HG02763 (cell line): Measurements from ENCODE around the gene CEP89.
A peak's percentile ranks its signal among the peaks of the same experiment; 100 is the strongest.
"Not testable (repeated sequence)": the region's sequence is repeated elsewhere in the genome, so short reads cannot be mapped to it uniquely, and the experiment has no call there.

Experiments
- ATAC-seq: cut with Tn5 transposase; IDR thresholded peaks from one replicate; pipeline ENCODE4 v1.9.1; 2021; ENCODE audit warnings: mild to moderate bottlenecking, moderate library complexity; ENCODE audit not compliant: unreplicated experiment

CEP89 gene

DNA sequence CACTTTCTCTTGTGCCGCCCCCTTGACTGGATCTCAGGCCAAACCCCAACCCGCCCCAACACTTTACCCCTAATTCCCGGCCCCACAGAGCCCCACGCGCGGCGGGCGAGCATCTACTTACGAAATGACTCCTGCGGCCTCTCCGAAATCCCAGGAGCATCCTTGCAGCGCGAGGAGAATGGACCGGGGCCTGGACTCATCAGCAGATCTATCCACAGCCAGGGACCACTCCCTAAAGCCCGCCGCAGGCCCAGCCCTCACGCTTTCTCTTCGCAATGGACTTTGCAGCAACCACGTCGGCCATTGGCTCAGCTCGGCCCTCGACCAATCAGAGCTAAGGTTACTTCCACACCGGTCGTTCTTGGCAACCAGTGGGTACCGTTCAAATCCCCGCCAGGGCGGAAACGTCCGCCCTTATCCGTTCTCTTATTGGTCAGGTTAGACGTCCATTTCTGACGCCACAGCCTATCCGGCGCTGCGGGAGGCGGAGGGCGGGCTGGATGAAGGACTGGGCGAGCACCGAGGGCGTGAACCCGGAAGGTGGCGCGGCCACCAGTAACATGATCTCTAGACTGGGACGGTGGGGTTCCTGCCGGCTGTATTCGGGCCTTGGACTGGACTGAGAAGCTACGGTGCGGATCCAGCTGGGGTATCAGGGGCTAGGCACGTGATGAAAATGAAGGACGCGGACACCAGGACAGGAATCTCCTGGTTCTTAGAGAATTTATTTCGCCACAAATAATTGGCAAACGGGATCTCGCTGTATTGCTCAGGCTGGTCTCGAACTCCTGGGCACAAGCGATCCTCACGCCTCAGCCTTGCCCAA is at the start of gene CEP89, which contains the start of gene FAAP24:
Gene CEP89 (minus strand): TSS at position 244 of the 826 bp plus-strand sequence. CDS start 84 bp downstream, at position 160.
Gene FAAP24 (plus strand): TSS at position 528 of the 826 bp plus-strand sequence. CDS start 955 bp downstream, outside the sequence.
- peak; percentile 99 for ATAC-seq

DNA sequence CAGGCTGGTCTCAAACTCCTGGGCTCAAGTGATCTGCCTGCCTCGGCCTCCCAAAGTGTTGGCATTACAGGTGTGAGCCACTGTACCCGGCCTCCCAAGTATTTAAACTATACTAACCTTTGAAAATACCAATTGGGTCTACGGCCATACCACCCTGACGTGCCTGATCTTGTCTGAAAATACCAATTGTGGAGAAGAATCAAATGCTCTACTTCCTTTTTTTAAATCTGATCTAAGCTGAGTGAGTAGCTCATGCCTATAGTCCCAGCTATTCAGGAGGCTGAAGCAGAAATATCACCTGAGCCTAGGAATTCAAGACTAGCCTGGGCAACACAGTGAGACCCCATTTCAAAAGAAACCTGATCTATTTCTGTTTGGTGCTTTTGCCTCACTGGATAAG is 39.1 kb upstream of the CEP89 start:
- not testable (repeated sequence) for ATAC-seq

DNA sequence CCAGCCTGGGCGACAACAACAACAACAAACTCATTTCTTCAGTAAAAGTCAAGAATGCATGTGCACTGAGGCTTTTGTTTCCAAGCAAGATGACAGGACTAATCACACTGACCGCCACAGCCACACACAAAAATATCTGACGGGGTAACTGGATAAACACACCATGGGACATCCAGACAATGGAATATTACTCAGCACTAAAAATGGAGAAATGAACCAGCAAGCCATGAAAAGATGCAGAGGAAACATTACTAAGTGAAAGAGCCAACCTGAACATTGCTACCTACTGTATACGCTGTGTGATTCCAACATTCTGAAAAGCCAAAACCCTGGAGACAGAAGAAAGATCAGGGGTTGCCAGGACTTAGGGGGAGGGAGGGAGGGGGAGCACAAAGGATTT is 37.0 kb upstream of the CEP89 start:
- no peak for ATAC-seq

DNA sequence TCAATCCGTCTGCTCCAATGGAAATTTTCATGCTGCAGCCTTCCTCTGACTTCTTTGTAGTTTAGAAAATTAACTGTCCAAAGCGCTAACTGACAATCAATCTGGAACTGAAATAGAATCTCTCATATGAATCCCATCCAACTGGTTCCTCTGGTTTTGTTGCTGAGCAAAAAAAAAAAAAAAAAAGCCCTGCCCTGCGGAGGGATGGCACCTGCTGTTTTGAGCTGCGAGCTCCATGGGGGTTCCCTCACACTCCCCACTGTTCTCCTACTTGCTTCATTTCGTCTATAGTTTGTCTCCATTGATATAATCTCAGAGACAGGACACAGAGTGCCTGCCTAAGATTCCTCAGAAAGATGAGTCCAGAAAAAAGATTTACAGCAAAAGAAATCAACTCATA is 33.7 kb upstream of the CEP89 start:
- ATAC-seq = no peak

DNA sequence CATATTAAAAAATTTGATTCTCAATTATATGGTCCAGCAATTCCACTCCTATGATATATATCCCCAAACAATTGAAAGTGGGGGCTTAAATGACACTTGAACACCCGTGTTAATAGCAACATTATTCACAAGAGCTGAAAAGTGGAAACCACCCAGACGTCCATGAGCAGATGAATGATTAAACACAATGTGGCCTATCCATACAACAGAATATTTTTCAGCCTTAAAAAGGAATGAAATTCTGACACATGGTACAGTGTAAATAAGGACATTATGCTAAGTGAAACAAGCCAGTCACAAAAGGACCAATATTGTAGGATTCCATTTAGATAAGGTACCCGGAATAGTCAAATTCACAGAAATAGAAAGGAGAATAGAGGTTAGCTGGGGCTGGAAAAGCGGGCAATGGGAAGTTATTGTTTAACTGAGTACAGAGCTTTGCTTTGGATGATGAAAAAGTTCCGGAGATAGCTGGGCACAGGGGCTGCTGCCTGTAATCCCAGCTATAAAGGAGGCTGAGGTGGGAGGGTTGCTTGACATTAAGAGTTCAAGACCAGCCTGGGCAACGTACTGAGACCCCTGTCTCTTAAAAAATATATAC is 31.8 kb upstream of the CEP89 start:
- not testable (repeated sequence) for ATAC-seq

DNA sequence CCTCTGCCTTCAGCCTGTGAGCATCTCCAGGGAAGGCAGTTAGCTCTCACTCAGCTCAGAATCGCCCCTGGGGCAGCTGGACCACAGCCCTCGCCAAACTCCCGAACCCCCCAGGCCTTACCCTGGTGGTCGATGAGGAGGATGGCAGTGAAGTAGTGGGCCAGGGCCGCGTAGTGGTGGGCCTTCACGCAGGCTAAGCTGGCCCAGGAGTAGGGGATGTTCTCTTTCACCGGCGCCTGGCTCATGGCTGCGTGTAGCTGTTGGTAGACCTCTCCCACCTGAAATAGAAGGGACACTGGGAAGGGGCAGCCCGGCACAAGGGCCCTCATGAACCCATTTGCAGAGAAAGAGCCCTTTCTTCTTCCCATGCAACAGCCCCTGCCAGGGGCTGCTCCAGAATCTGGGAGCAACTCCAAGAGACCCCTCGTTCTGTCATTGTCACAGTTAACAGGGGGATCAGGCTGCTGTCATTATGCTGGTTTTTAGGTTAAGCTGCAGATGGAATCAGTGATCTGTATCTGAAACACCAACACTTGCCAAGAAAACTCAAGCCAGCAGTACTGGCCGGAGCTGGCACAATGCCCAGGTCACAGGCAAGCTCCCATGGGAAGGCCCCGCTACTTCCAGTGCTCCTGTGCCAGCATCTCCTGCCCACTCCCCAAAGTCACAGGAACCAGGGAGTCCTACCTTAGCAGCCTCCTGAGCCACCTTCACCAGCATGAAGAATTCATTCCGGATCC is 30.5 kb upstream of the CEP89 start:
- ATAC-seq = not testable (repeated sequence)

DNA sequence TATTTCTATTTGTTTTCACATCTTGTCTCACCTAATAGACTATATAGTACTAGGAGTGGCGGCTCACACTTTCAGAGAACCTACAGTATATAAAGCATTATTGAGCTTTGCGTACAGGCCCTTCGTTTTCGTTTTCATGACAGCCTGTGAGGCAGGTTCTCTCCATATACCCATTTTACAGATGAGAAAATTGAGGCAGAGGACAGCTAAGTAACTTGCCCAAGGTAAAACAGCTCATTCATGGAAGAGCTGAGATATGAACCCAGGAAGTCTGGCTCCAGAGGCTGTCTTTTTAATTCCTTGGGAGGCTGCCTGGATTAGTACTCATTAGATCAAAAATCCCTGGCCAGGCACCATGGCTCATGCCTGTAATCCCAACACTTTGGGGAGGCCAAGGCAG is 29.2 kb upstream of the CEP89 start:
- no peak for ATAC-seq

DNA sequence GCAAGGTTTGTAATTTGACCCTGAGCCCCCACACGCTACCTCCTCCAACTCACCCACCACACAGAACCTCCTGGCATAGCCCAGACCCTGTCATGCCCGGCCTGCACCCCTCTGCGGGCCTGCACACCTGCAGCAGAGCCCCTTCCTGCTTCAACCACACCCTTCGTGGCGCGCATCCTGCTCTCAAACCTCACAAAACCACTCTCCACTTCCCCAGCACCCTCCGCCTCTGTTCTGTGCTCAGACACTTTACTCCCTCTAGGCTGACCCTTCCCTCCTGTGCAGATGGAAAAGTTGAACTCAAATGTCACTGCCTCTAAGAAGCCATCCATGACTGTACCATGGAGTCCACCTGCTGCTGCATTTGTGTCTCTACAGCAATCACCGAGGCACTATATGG is 28.8 kb upstream of the CEP89 start:
- ATAC-seq = no peak

DNA sequence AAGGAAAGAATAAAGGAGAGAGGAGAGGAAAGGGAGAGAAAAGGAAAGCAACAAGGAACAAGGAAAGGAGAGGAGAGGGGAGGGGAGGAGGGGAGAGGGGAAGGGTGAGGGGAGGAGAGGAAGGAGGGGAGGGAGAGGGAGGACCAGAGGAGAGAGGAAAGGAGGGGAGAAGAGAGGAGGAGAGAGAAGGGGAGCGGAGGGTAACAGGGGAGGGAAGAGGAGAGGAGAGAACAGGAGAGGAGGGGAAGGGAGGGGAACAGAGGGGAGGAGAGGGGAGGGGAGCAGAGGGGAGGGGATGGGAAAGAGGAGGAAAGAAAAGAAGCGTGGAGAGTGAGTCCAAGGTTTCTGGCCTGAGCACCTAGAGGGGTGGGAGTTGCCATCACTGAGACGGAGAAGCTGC is 27.0 kb upstream of the CEP89 start:
- no peak for ATAC-seq

DNA sequence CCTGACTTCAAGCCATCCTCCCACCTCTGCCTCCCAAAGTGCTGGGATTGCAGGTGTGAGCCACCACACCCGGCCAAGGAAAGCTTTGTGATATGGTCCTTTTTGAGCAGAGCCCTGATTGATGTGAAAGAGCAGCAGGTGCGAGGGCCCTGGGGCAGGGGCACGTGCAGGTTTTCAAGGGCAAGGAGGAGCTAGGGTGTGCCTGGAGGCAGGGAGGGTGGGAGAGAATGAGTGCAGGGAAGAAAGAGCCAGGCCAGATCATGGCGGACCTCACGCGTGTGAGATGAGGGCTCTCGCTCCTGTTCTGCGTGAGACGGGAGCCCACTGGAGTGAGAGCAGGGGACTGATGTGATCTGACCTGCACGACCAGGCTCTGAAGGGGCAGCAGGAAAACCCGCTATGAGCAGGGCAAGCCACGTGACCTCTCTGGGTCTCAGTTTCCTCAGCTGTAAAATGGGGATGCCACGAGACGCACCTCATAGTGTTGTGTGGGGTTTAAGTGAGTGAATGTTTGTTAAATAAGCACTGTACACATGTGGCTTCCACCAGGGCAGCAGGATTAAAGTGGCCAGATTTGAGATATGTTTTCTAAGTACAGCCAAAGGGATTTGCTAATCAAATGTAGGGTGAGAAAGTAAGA is 26.1 kb upstream of the CEP89 start:
- ATAC-seq = no peak

DNA sequence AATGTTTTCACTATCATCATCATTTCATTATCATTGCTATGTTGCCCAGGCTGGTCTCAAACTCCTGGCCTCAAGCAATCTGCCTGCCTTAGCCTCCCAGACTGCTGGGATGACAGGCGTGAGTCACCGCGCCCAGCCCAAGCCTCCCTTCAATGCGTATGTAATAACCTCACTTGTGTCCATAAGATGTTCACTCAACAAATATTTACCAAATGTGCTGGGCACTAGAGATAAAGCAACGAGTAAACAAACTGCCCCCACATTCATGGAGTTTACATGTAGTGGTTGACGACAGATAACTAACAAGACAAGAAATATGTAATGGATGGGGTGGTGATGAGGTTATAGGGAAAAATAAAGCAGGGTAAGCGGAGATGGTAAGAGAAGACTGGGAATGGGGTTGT is 25.3 kb upstream of the CEP89 start:
- ATAC-seq = not testable (repeated sequence)

DNA sequence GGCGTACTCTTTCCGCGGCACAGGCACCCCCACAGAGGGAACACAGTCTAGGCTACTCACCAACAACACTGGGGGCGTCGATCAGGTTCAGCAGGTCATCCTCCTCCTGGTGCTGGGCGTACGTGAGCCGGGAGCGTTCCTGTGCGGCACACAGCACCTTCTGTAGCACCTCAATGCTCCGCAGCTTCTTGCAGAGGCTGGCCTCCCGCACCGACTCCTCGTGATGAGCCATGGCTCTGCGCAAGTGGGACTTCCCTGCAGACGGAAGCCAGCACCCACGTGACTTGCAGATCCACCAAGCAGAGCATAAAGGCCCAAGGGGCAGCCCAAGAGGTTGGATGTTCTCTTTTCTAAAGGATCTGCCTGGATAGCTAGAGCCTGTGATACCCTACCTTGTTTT is 24.2 kb upstream of the CEP89 start:
- not testable (repeated sequence) for ATAC-seq

DNA sequence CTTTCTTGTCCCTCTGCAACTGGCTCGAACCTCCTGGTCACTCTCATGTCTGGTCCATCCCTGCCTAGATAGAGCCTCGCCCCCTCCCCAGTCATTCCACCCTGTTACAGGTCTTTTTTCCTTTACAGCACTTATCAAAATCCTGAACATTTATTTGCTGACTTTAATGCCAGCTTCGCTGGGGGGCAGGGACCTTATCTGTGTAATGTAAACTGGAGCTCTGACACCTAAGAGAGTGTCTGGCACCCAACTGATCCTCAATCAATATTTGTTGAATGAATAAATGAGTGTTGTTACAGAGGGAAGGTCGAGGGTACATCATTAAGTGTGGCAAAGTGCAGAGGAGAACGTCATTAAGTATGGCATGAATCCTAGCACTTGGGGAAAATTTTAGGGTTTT is 17.0 kb upstream of the CEP89 start:
- no peak for ATAC-seq

DNA sequence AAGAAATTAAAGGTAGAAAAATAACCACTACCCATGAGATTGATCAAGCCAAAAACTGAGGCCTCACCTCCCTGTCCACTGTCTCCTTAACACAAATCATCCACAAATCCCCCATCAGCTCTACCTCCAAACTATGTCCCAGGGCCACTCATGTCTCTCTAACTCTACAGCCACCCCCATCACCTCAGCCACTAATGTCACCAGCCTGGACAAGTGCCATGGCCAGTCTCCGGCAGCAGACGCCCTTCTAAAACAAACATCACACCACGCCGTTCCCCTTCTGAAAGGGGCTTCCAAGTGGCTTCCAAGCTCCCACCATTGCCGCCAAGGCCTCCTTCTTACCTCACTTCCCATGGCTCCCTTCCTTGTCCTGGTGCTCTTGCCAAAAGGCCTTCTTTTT is 16.5 kb upstream of the CEP89 start:
- not testable (repeated sequence) for ATAC-seq

DNA sequence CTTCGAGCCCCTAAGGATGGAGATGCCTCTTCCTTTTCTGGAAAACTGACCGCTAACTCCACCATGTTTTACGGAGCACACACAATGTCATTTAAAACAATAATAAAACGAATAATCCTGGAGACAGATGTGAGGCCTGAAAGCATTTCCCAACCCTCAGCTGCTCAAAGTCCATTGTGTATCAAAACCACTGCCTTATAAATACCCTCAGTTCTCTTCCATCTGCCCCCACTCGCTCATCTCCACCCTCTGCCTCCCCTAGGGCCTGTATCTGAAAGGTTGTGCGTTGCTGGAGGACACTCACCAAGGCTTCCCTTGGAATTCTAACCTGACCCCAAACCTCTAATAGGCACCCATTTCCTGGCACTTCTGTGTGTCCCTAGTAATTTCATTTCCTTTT is 10.7 kb upstream of the CEP89 start:
- ATAC-seq = not testable (repeated sequence)

DNA sequence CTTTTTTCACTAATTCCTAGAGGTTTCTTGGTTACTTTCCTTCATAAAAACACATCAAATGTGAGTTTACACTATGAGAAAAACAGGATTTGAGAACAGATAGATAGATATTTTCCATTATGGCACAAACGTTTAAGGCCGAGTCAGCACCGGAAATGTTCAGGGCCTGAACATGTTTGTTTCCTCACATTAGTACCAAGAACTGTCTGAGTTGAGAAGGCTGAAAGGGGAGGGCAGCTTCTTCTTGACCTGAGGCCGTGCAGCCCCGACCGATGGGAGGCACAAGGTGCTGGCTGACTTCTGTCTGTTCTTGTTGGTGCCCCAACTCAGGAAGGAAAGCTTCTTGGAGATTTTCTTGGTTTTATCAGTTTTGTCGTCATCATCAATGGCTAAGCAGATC is 8.0 kb upstream of the CEP89 start:
- not testable (repeated sequence) for ATAC-seq

DNA sequence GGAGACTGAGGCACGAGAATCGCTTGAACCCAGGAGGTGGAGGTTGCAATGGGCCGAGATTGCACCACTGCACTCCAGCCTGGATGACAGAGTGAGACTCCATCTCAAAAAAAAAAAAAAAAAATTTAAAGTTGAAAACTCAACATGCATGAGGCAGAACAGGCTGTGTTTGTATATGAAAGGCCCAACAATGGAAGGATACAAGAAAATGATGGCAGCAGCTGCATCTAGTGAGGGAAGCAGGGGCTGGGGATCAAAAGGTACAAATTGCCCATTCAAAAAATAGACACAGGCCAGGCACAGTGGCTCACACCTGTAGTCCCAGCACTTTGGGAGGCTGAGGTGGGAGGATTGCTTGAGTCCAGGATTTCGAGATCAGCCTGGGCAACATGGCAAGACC is 6.1 kb upstream of the CEP89 start:
- ATAC-seq = not testable (repeated sequence)

DNA sequence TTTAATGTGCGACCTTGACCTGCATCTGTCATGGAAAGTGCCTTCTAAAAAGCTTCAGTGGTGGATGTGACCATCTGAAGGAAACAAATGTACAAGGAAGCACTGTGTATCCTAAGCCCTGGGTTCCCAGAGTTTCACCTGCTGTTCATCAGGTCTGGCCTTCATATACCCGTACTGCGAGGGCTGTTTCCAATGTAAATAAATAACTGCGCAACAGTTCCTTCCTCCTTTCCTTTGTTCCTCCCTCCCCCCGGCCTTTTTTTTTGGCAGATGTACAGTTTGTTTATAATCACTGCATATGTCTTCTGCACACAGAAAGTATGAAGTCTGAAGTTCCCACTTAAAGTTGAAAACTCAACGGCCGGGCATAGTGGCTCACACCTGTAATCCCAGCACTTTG is 5.5 kb upstream of the CEP89 start:
- ATAC-seq = no peak

DNA sequence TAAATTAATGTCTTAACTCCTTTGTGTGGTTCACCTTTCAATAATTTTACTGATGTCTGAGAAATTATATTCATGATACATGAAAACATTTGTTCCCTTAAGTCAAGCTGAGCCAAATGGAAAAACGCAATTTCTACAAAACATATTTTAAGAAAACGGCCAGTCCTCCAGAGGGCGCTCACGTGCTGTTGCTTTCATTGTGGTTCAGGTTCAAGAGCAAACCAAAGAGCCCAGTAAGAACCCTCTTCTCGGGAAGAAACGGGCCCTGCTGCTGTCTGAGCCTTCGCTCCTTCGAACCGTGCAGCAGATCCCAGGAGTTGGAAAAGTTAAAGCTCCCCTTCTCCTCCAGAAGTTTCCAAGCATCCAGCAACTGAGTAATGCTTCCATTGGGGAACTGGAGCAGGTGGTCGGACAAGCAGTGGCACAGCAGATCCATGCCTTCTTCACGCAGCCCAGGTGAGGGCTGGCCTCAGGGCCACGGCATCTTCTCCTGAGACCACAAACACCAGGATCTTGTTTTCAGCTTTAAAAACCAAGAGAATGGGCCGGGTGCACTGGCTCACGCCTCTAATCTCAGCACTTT is 4.6 kb upstream of the CEP89 start:
- no peak for ATAC-seq

DNA sequence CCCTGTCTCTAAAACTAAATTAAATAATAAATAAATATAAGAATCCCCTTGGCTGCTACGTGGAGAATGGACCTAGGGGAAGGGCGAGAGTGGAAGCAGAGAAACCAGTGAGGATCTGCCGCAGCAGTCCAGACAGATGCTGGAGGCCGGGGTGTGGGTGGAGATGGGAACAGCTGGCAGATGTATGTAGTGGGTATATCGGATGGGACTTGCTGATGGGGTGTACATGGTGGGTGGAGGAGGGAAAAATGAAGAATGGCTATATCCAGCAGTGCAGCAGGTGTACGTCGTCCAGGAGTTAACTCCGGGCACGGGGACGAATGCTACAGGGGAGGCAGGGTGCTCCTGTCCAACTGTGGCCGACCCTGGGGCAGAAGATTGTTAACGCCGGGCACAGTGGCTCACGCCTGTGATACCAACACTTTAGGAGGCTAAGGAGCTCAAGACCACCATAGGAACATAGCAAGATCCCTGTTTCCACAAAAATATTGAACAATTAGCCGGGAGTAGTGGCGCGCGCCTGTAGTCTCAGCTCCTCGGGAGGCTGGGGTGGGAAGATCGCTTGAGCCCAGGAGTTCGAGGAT is 654 bp downstream of the CEP89 start:
- ATAC-seq = no peak
